Epithelial cell of esophagus (primary cell): ENCODE measurements around the gene ME3.

Experiments used
- DNase-seq: peaks from one replicate; pipeline ENCODE4 v3.0.0; 2010; ENCODE audit warnings: low read depth
- H3K4me3 ChIP-seq: 2 replicates; pipeline ENCODE4 v1.5.1; 2011; ENCODE audit warnings: mild to moderate bottlenecking, low read length, control low read depth
- TF ChIP-seq, protein P1 (sequence below): IDR thresholded peaks from 2 replicates; pipeline ENCODE4 v1.5.1; 2011; ENCODE audit warnings: low read depth, mild to moderate bottlenecking, low read length, control low read depth, inconsistent platforms; ENCODE audit not compliant: insufficient read depth; ENCODE audit errors: missing control alignments

Gene ME3

DNA sequence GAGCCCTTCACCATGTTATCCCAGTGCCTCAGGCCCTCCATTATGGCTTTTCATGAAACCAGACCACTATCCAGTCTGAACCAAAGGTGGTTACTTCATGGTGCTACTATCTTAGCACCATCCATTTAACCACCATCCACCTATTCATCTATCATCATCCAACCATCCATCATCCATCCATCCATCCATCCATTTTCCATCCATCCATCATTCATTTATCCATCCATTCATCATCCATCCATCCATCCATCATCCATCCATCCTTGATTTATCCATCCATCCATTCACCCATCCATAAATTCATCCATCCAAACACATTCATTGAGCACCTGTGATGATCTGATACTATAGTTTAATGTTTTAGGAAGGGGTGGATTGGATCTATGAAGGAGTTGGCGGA lies 204.2 kb downstream of the ME3 start:
- H3K4me3 ChIP-seq: no peak overlapping the region

DNA sequence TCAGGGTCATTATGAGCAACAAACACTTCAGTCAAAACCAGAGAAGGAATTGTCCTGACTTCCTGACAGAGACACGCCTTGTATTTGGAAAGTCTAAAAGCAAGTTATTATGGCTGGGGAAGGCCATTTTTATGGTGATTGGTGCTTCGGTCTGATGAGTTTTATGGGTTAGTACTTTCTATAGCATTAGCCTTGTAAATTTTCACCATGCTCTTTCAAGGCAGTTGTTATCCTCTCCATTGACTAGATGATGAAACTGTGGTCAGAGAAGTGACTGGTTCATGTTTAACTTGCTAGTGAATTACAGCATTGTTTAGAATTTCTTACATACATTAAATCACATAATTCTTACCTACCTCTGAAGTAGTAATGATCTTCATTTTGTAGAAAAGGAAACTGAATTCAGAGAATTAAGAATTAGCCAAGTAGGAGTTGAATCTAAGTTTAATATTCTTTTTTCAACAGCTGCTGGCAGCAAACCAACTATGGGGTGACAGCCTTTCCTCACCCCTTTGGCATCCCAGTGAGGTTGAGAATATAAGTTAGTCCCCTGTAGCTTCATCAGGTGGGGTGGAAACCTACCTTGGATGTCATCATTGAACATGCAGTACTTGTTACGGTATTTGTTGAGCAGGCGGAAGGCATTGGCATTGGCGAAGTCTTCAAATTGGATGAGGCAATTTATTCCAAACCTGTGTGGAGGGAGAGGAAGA lies 207.8 kb downstream of the ME3 start:
- TF ChIP-seq, protein P1, sequence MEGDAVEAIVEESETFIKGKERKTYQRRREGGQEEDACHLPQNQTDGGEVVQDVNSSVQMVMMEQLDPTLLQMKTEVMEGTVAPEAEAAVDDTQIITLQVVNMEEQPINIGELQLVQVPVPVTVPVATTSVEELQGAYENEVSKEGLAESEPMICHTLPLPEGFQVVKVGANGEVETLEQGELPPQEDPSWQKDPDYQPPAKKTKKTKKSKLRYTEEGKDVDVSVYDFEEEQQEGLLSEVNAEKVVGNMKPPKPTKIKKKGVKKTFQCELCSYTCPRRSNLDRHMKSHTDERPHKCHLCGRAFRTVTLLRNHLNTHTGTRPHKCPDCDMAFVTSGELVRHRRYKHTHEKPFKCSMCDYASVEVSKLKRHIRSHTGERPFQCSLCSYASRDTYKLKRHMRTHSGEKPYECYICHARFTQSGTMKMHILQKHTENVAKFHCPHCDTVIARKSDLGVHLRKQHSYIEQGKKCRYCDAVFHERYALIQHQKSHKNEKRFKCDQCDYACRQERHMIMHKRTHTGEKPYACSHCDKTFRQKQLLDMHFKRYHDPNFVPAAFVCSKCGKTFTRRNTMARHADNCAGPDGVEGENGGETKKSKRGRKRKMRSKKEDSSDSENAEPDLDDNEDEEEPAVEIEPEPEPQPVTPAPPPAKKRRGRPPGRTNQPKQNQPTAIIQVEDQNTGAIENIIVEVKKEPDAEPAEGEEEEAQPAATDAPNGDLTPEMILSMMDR: no peak
- H3K4me3 ChIP-seq: no peak overlapping the region
- no peak for DNase-seq

More for the DNA sequence above, 204.2 kb downstream of the ME3 start:
- TF ChIP-seq, protein P1: no peak
- DNase-seq: no peak

DNA sequence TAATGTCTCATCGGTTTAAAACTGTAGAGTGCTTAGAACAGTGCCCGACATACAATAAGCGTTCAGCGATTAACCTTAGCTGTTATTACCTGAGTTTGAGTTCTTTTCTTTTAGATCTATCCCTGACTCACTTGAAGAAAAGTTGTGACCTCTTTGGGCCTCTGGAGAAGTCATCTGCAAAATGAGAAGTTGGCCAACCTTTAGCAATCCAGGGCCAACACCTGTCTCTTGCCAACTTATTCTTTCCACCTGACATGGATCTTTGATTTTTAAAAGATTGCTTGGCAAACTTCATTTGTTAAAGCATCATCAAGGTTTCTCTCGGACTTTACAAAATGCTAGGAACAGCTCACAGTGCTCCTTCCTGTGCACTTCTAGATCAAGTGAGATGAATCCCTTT lies 208.5 kb downstream of the ME3 start:
- no peak overlapping the region for H3K4me3 ChIP-seq
- no peak for DNase-seq
- TF ChIP-seq, protein P1: no peak

DNA sequence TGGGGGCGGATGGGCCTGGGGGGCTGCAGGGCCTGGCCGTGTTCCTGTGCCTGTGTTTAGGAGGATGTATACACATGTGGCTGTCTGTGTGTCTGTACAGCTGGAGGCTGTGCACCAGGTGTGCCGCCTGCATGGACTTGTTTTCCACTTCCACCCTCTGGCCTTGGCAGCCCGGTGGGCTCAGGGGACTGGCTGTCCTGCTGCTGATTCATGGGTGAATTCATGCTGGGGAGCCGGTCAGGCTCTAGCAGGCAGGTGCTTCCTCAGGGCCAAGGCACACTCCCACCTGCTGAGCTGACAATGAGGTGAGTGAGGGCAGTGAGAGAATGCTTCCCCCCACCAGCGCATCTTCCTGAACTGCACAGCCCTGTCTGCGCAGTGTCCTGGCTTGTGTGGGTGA lies 209.3 kb downstream of the ME3 start:
- TF ChIP-seq, protein P1: no peak
- peak; percentile 85 for DNase-seq
- no peak overlapping the region for H3K4me3 ChIP-seq

DNA sequence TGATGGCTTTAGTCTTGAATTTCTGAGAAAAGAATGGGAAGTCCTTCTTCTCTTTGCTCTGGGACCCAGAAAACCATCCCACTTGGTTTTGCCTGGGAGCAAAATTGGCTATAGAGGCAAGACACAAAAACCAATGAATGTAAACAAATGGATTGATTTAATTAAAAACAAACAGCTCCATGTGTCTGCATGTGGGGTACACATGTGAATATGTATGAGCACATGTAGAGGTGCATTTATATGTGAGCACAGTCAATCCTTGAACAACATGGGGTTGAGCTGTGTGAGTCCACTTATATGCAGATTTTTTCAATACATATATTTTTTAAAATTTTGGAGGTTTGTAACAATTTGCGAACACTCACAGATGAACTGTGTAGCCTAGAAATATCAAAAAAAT lies 210.5 kb downstream of the ME3 start:
- H3K4me3 ChIP-seq: no peak overlapping the region
- DNase-seq: no peak
- TF ChIP-seq, protein P1: no peak

DNA sequence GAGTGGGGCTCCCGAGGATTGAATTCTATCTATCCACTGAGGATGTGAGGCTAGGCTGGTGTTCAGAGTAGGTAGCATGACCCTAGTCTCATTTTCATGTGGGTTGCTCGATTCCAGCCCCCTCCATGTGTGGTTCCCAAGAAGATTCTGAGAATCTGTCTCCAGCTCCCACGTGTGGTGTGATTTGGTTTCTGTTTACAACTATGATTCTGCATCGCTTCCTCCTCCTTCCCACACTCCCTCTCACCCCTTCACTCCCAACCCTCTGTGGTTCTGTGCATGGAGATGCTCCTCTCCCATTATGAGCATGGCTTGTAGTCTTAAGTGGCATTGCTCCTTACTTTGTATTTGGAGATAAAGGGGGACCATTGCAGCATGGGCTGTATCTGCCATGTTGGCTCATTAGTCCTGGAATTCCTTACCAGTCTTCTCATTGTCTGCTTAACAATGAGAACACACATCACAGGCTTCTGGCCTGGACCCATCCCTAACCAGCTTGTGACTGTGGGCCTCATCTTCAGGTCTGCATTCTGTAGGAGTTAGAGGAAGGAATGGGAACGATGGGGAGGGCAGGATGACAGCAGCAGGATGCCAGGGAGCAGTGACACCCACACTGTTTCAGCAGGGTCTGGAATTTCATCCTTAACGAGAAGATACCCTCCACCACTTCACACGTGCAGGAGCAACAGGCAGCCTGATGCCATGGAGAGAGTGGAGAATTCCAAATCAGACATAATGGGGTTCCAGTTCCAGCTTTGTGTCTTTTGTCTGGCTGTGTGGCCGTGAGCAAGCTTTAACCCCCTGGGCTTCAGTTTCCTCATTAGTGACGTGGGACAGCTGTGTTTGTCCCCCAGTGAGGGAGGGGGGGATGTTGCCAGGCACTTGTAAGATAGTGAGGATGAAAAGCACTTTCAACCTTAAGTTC lies 211.7 kb downstream of the ME3 start:
- TF ChIP-seq, protein P1: no peak
- DNase-seq: no peak
- no peak overlapping the region for H3K4me3 ChIP-seq
